GM12878 (cell line): Measurements from ENCODE around the gene ELP6. TPM values are rescaled to one million over a fixed set of nuclear protein-coding genes. Genes with fewer than 3 reads are reported as not detected.

Experiments
- ATAC-seq: fragments of 200-7000 bp; cut with Tn5 transposase; 3 replicates; pipeline ENCODE4 v1.9.1; 2020; ENCODE audit warnings: mild to moderate bottlenecking, moderate library complexity
- BruUV-seq: library from RNA; stranded (reverse); fragments of 400-500 nt; replicated peaks from 2 replicates; lab custom pipeline; 2021; lab: Mats Ljungman, UMichigan
- CTCF ChIA-PET: fragments of 300-600 bp; sonication (Branson Sonifier 250); formaldehyde crosslinking; extraction: SDS; loops from one replicate; lab custom pipeline; 2021; ENCODE audit warnings: inconsistent platforms; lab: Yijun Ruan, JAX
- POLR2A ChIA-PET: fragments of 350-600 bp; formaldehyde crosslinking; extraction: SDS; loops from one replicate; lab custom pipeline; 2021; ENCODE audit warnings: inconsistent platforms; lab: Charles Lee
- RAD21 ChIA-PET: fragments of 300-600 bp; sonication (Branson Sonifier 250); formaldehyde crosslinking; loops from one replicate; lab custom pipeline; 2023; ENCODE audit warnings: antibody characterized with exemption; ENCODE audit not compliant: unreplicated experiment; lab: Charles Lee
- SMC1A ChIA-PET: fragments of 300-600 bp; sonication (Branson Sonifier 250); formaldehyde crosslinking; loops from one replicate; lab custom pipeline; 2023; ENCODE audit not compliant: unreplicated experiment, uncharacterized antibody; lab: Charles Lee
- DNase-seq: peaks from one replicate; pipeline ENCODE4 v3.0.0-alpha.2; 2011; ENCODE audit warnings: low read depth, low spot score
- FAIRE-seq: peaks from 3 replicates; lab custom pipeline; 2011; peaks lifted over from hg19 to GRCh38; lab: Jason Lieb, UNC
- H2AFZ ChIP-seq: 2 replicates; pipeline ENCODE4 v1.6.0; 2011; ENCODE audit warnings: low read depth, low read length, control low read depth; ENCODE audit not compliant: control insufficient read depth
- H3K27ac ChIP-seq: 2 replicates; pipeline ENCODE4 v1.5.1; 2011; ENCODE audit warnings: control low read depth; ENCODE audit not compliant: control insufficient read depth, insufficient read depth
- H3K27me3 ChIP-seq, 2 experiments: replicated peaks in 1 of 2; 2 replicates each; pipeline versions ENCODE4 v1.6.0 to v1.6.1; 2011; ENCODE audit warnings: low read length in 1 of 2; ENCODE audit not compliant: control insufficient read depth in 2 of 2, insufficient read depth in 2 of 2
- H3K36me3 ChIP-seq, 2 experiments: 2 replicates each; pipeline ENCODE4 v1.5.1; 2011; ENCODE audit warnings: low read length in 1 of 2; ENCODE audit not compliant: control insufficient read depth in 2 of 2, insufficient read depth in 2 of 2
- H3K4me1 ChIP-seq: 2 replicates; pipeline ENCODE4 v1.6.1; 2011; ENCODE audit warnings: mild to moderate bottlenecking, low read length, moderate library complexity, mixed read lengths; ENCODE audit not compliant: control insufficient read depth, insufficient read depth
- H3K4me2 ChIP-seq: 2 replicates; pipeline ENCODE4 v1.6.0; 2011; ENCODE audit warnings: control low read depth; ENCODE audit not compliant: control insufficient read depth, insufficient read depth
- H3K4me3 ChIP-seq: fragments of 200-600 bp; sonication (generic); 2 replicates; pipeline ENCODE4 v1.5.1; 2016
- H3K79me2 ChIP-seq: 2 replicates; pipeline ENCODE4 v1.6.0; 2011; ENCODE audit warnings: low read length; ENCODE audit not compliant: control insufficient read depth, insufficient read depth
- H3K9ac ChIP-seq: 2 replicates; pipeline ENCODE4 v1.8.0; 2011; ENCODE audit warnings: low read length, control low read depth, mixed read lengths; ENCODE audit not compliant: control insufficient read depth, insufficient read depth
- H3K9me3 ChIP-seq: replicated peaks from 3 replicates; pipeline ENCODE4 v1.5.1; 2011; ENCODE audit warnings: mild to moderate bottlenecking, low read length; ENCODE audit not compliant: control insufficient read depth, insufficient read depth
- H4K20me1 ChIP-seq: 2 replicates; pipeline ENCODE4 v1.6.0; 2011; ENCODE audit not compliant: control insufficient read depth, insufficient read depth
- CBX5 ChIP-seq: sonication (generic); IDR thresholded peaks from 2 replicates; pipeline ENCODE4 v1.6.1; 2016; ENCODE audit warnings: low read depth, moderate library complexity, mild to moderate bottlenecking, inconsistent platforms
- RUNX3 ChIP-seq: IDR thresholded peaks from 2 replicates; pipeline ENCODE4 v1.6.1; 2012; ENCODE audit warnings: low read length, inconsistent platforms
- TARDBP ChIP-seq: IDR thresholded peaks from 2 replicates; pipeline ENCODE4 v1.6.1; 2016; ENCODE audit warnings: borderline replicate concordance
- WGBS: methylation state at CpG from one replicate; pipeline ENCODE4 v1.1.6; 2016; ENCODE audit warnings: low lambda C conversion rate; ENCODE audit not compliant: insufficient replicate concordance, insufficient coverage; ENCODE audit errors: missing lambda C conversion rate; 5-methylcytosine and 5-hydroxymethylcytosine counted together
- in situ Hi-C: fragments of 300-500 bp; cut with MboI; formaldehyde crosslinking; loops from 9 replicates; pipeline ENCODE4 v1.14.3; 2018; ENCODE audit warnings: mixed read lengths
- intact Hi-C: fragments of 100-400 bp; cut with micrococcal nuclease; formaldehyde crosslinking; loops from one replicate; pipeline ENCODE4 v1.14.2; 2022; ENCODE audit not compliant: unreplicated experiment
- polyA plus RNA-seq, 11 experiments: library from polyadenylated mRNA; depleted of rRNA in 4 of 11; unstranded in 6 of 11; stranded (reverse) in 5 of 11; fragments of >200 nt; fragmentation: Nextera tagmentation in 4 of 11; fragmentation: Illumina TruSeq in 1 of 11; extraction: Ambion mirVana in 4 of 11; extraction: Trizol in 1 of 11; gene quantifications; 1 replicate in 1 of 11; 2 replicates in 10 of 11; pipeline versions ENCODE4 v1.2.1 to v1.2.3, GENCODE V29; 2011 to 2016; ENCODE audit warnings: inconsistent platforms in 2 of 11, missing spikeins in 2 of 11, low read depth in 1 of 11
- total RNA-seq, 4 experiments: library from RNA; depleted of rRNA in 3 of 4; stranded (reverse); fragments of >200 nt in 3 of 4; fragmentation: Illumina TruSeq in 1 of 4; extraction: Trizol in 1 of 4; gene quantifications; 2 replicates each; pipeline versions ENCODE4 v1.2.1 to v1.2.3, GENCODE V29; 2013 to 2021
- TF ChIP-seq, protein P1 (sequence below): IDR thresholded peaks from 2 replicates; pipeline ENCODE4 v1.6.1; 2012; ENCODE audit warnings: low read depth, low read length, improper control_type of control experiment
- TF ChIP-seq, protein P2 (sequence below): fragments of 450-650 bp; IDR thresholded peaks from 2 replicates; pipeline ENCODE4 v1.6.1; 2016; ENCODE audit warnings: mild to moderate bottlenecking, moderate library complexity, borderline replicate concordance

The ELP6 gene
- total and polyA plus RNA-seq, 10 of the 15 experiments (the other 5 are each of a cell fraction or from before 2014, with no cell fraction given): 39.5 to 83.3 (median 50.2) TPM

- no peaks in the 10 kb centered on the region for H4K20me1 ChIP-seq
- FAIRE-seq: no peak
- H3K79me2 ChIP-seq: no peaks in the 10 kb centered on the region
- ChIA-PET POLR2A (interaction anchor here (0.6 kb wide), 1 partner anchor 13 kb away, joined by 3 read pairs; no protein-coding TSS in a partner anchor), CTCF (interaction anchor here (1.4 to 1.7 kb wide), 2 partner anchors 15 to 71 kb away, joined by 9 to 10 read pairs; no protein-coding TSS in a partner anchor), RAD21 (interaction anchor here (1.1 kb wide), 1 partner anchor 70 kb away, joined by 3 read pairs; no protein-coding TSS in a partner anchor)
- DNase-seq: no peak
- peak overlapping the region; percentile 30; the same call in 1 of the 2 replicates for H3K4me2 ChIP-seq
- H3K27me3 ChIP-seq: no peaks in the 10 kb centered on the region
- no peaks in the 10 kb centered on the region for H3K9me3 ChIP-seq
- peaks cover 3% of the 10 kb centered on the region for H3K4me1 ChIP-seq
- H2AFZ ChIP-seq: peak overlapping the region; percentile 52; the same call in 1 of the 2 replicates
- peaks cover 9 to 15% of the 10 kb centered on the region in 2 experiments; a peak in 3 of 4 replicates for H3K36me3 ChIP-seq
- 0 out of 2 replicates have a peak overlapping the region, but pooled peaks have one; percentile 28 for H3K9ac ChIP-seq
- peak overlapping the region; percentile 37; the same call in 1 of the 2 replicates for H3K27ac ChIP-seq
- ATAC-seq: peak; percentile 62
- no peak overlapping the region; the same call in 1 of the 2 replicates for H3K4me3 ChIP-seq
- TF ChIP-seq RUNX3: peak; percentile 22; the same call in 1 of the 2 replicates
- TF ChIP-seq, protein P1, sequence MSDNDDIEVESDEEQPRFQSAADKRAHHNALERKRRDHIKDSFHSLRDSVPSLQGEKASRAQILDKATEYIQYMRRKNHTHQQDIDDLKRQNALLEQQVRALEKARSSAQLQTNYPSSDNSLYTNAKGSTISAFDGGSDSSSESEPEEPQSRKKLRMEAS: no peak
- TF ChIP-seq, all 136 proteins: peak for 1
- SMC1A ChIA-PET: interaction anchor here (0.5 to 1.2 kb wide), 2 partner anchors 19 to 364 kb away, joined by 3 read pairs; no protein-coding TSS in a partner anchor
- whole genome bisulfite sequencing: 13% methylated on average over 12 of the region's 12 CpGs
- no TSS peak for BruUV-seq
- in situ Hi-C loops (no loop called here), intact Hi-C loops (no loop called here)
Observed at GRCh38 chr3:47491777-47492176, 21.7 kb downstream of the ELP6 start.

- CTCF ChIA-PET: interaction anchor here (1.4 to 1.7 kb wide), 2 partner anchors 15 to 70 kb away, joined by 9 to 10 read pairs; no protein-coding TSS in a partner anchor
- no peak overlapping the region for H3K4me3 ChIP-seq
Observed at GRCh38 chr3:47491186-47491585, 22.3 kb downstream of the ELP6 start.

More at GRCh38 chr3:47491186-47491585, 22.3 kb downstream of the ELP6 start:
- peak; percentile 18 for ATAC-seq
- no peaks in the 10 kb centered on the region for H3K27me3 ChIP-seq
- BruUV-seq: TSS peak; percentile 50
- H3K4me2 ChIP-seq: peak overlapping the region; percentile 44; the same call in 1 of the 2 replicates
- ChIA-PET SMC1A (interaction anchor here (1.2 kb wide), 1 partner anchor 18 kb away, joined by 3 read pairs; no protein-coding TSS in a partner anchor), RAD21 (interaction anchor here (1.1 kb wide), 1 partner anchor 70 kb away, joined by 3 read pairs; no protein-coding TSS in a partner anchor), POLR2A (no interaction called here)
- in situ Hi-C loops (no loop called here), intact Hi-C loops (no loop called here)
- no peaks in the 10 kb centered on the region for H3K79me2 ChIP-seq
- H3K9me3 ChIP-seq: no peaks in the 10 kb centered on the region
- H2AFZ ChIP-seq: peak overlapping the region; percentile 52
- no peak for DNase-seq
- H4K20me1 ChIP-seq: no peaks in the 10 kb centered on the region
- no peak overlapping the region; the same call in 1 of the 2 replicates for H3K9ac ChIP-seq
- no peak for FAIRE-seq
- TF ChIP-seq, protein P2, sequence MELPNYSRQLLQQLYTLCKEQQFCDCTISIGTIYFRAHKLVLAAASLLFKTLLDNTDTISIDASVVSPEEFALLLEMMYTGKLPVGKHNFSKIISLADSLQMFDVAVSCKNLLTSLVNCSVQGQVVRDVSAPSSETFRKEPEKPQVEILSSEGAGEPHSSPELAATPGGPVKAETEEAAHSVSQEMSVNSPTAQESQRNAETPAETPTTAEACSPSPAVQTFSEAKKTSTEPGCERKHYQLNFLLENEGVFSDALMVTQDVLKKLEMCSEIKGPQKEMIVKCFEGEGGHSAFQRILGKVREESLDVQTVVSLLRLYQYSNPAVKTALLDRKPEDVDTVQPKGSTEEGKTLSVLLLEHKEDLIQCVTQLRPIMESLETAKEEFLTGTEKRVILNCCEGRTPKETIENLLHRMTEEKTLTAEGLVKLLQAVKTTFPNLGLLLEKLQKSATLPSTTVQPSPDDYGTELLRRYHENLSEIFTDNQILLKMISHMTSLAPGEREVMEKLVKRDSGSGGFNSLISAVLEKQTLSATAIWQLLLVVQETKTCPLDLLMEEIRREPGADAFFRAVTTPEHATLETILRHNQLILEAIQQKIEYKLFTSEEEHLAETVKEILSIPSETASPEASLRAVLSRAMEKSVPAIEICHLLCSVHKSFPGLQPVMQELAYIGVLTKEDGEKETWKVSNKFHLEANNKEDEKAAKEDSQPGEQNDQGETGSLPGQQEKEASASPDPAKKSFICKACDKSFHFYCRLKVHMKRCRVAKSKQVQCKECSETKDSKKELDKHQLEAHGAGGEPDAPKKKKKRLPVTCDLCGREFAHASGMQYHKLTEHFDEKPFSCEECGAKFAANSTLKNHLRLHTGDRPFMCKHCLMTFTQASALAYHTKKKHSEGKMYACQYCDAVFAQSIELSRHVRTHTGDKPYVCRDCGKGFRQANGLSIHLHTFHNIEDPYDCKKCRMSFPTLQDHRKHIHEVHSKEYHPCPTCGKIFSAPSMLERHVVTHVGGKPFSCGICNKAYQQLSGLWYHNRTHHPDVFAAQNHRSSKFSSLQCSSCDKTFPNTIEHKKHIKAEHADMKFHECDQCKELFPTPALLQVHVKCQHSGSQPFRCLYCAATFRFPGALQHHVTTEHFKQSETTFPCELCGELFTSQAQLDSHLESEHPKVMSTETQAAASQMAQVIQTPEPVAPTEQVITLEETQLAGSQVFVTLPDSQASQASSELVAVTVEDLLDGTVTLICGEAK: no peak
- TF ChIP-seq TARDBP (no peak), CBX5 (no peak)
- peak overlapping the region; percentile 37 for H3K27ac ChIP-seq
- peaks cover 9 to 11% of the 10 kb centered on the region in 2 experiments; a peak in 3 of 4 replicates for H3K36me3 ChIP-seq
- WGBS: 68% methylated on average over 3 of the region's 3 CpGs
- peaks cover 3% of the 10 kb centered on the region for H3K4me1 ChIP-seq
